H1 (cell line): Measurements from ENCODE around the gene ATG9B. TPM values are rescaled to one million over a fixed set of nuclear protein-coding genes. Genes with fewer than 3 reads are reported as not detected.

Experiments used
- CTCF ChIA-PET: fragments of 300-600 bp; sonication (Branson Sonifier 250); formaldehyde crosslinking; loops from one replicate; lab custom pipeline; 2021; ENCODE audit not compliant: partially characterized antibody; lab: Charles Lee
- POLR2A ChIA-PET: fragments of 300-600 bp; sonication (Branson Sonifier 250); formaldehyde crosslinking; loops from one replicate; lab custom pipeline; 2021; ENCODE audit warnings: inconsistent platforms; ENCODE audit not compliant: partially characterized antibody; lab: Charles Lee
- DNase-seq, 2 experiments: peaks; one replicate each; pipeline versions ENCODE4 v3.0.0 to v3.0.0-alpha.2; 2010 to 2022; ENCODE audit warnings: low spot score in 2 of 2, low read depth in 1 of 2, mixed read lengths in 1 of 2
- FAIRE-seq: peaks from 2 replicates; lab custom pipeline; 2011; peaks lifted over from hg19 to GRCh38; lab: Jason Lieb, UNC
- H2AFZ ChIP-seq: 2 replicates; pipeline ENCODE4 v1.8.1; 2012; ENCODE audit warnings: low read length, inconsistent platforms
- H2AK5ac ChIP-seq: 2 replicates; pipeline ENCODE4 v1.6.1; 2013; ENCODE audit warnings: low read depth, low read length
- H2BK120ac ChIP-seq: replicated peaks from 2 replicates; pipeline ENCODE3; 2013; ENCODE audit warnings: low read depth, low read length, inconsistent platforms
- H2BK12ac ChIP-seq: 2 replicates; pipeline ENCODE4 v1.6.1; 2013; ENCODE audit warnings: low read depth, low read length
- H2BK15ac ChIP-seq: 2 replicates; pipeline ENCODE4 v1.6.1; 2013; ENCODE audit warnings: low read length
- H2BK20ac ChIP-seq: 2 replicates; pipeline ENCODE4 v1.6.1; 2013; ENCODE audit warnings: low read length
- H2BK5ac ChIP-seq: 2 replicates; pipeline ENCODE4 v1.6.1; 2013; ENCODE audit warnings: low read depth, low read length
- H3K14ac ChIP-seq: 2 replicates; pipeline ENCODE4 v1.6.1; 2013; ENCODE audit warnings: inconsistent platforms; ENCODE audit not compliant: insufficient read length
- H3K18ac ChIP-seq: 2 replicates; pipeline ENCODE4 v1.6.1; 2013; ENCODE audit warnings: low read length; ENCODE audit errors: extremely low read depth
- H3K23ac ChIP-seq: 2 replicates; pipeline ENCODE4 v1.6.1; 2013; ENCODE audit warnings: inconsistent platforms; ENCODE audit not compliant: insufficient read length
- H3K23me2 ChIP-seq: 2 replicates; pipeline ENCODE4 v1.6.1; 2013; ENCODE audit warnings: low read depth, low read length
- H3K27ac ChIP-seq: 2 replicates; pipeline ENCODE4 v1.6.1; 2011; ENCODE audit warnings: low read depth, low read length, inconsistent platforms
- H3K27me3 ChIP-seq, 4 experiments: replicated peaks in 1 of 4; 1 replicate in 1 of 4; 2 replicates in 3 of 4; pipeline versions ENCODE4 v1.6.1 to v1.8.1; 2011 to 2013; ENCODE audit warnings: low read length in 3 of 4, mild to moderate bottlenecking in 3 of 4, inconsistent platforms in 2 of 4, mixed read lengths in 2 of 4, moderate library complexity in 1 of 4; ENCODE audit not compliant: control insufficient read depth in 3 of 4, insufficient read depth in 3 of 4; ENCODE audit errors: extremely low read depth in 1 of 4
- H3K36me3 ChIP-seq, 4 experiments: 2 replicates each; pipeline versions ENCODE4 v1.6.1 to v1.8.1; 2011 to 2013; ENCODE audit warnings: mild to moderate bottlenecking in 4 of 4, low read length in 3 of 4, moderate library complexity in 2 of 4, control low read depth in 1 of 4, inconsistent platforms in 1 of 4; ENCODE audit not compliant: insufficient read depth in 4 of 4, control insufficient read depth in 2 of 4
- H3K4ac ChIP-seq: replicated peaks from 2 replicates; pipeline ENCODE3; 2013; ENCODE audit warnings: low read length, low read depth, mixed read lengths, inconsistent platforms; ENCODE audit not compliant: insufficient read length
- H3K4me1 ChIP-seq, 4 experiments: replicated peaks in 1 of 4; 1 replicate in 1 of 4; 2 replicates in 3 of 4; pipeline versions ENCODE4 v1.6.1 to v1.8.1; 2011 to 2013; ENCODE audit warnings: low read length in 3 of 4, inconsistent platforms in 2 of 4, mixed read lengths in 1 of 4; ENCODE audit not compliant: insufficient read depth in 4 of 4, control insufficient read depth in 3 of 4
- H3K4me2 ChIP-seq, 2 experiments: 2 replicates each; pipeline versions ENCODE4 v1.6.1 to v1.8.1; 2011 to 2013; ENCODE audit warnings: low read depth in 2 of 2, low read length in 2 of 2, control low read depth in 1 of 2, inconsistent platforms in 1 of 2, mild to moderate bottlenecking in 1 of 2; ENCODE audit not compliant: insufficient read depth in 1 of 2
- H3K4me3 ChIP-seq, 4 experiments: fragments of 200-600, 300-600 bp in 1 of 4; sonication (generic), shearing (Covaris generic), sonication (Bioruptor Twin) in 1 of 4; 2 replicates each; pipeline versions ENCODE4 v1.5.1 to v1.8.1; 2011 to 2016; ENCODE audit warnings: low read length in 4 of 4, low read depth in 3 of 4, control low read depth in 2 of 4, inconsistent platforms in 2 of 4, mild to moderate bottlenecking in 2 of 4, mixed read lengths in 1 of 4, moderate library complexity in 1 of 4; ENCODE audit not compliant: insufficient read depth in 2 of 4; ENCODE audit errors: extremely low read depth in 1 of 4
- H3K56ac ChIP-seq: replicated peaks from 2 replicates; pipeline ENCODE3; 2013; ENCODE audit warnings: low read depth, mild to moderate bottlenecking, mixed read lengths, low read length, inconsistent platforms; ENCODE audit not compliant: insufficient read length
- H3K79me1 ChIP-seq: 2 replicates; pipeline ENCODE4 v1.6.1; 2013; ENCODE audit warnings: low read depth, low read length, control low read depth
- H3K79me2 ChIP-seq, 2 experiments: 2 replicates each; pipeline versions ENCODE4 v1.6.1 to v1.8.1; 2012 to 2013; ENCODE audit warnings: low read length in 2 of 2, mild to moderate bottlenecking in 2 of 2, inconsistent platforms in 1 of 2; ENCODE audit not compliant: insufficient read depth in 2 of 2, control insufficient read depth in 1 of 2
- H3K9ac ChIP-seq, 4 experiments: replicated peaks in 1 of 4; 1 replicate in 1 of 4; 2 replicates in 3 of 4; pipeline versions ENCODE4 v1.6.1 to v1.8.1; 2011 to 2013; ENCODE audit warnings: low read depth in 3 of 4, low read length in 3 of 4, control low read depth in 2 of 4, mild to moderate bottlenecking in 2 of 4, moderate library complexity in 2 of 4, inconsistent platforms in 1 of 4; ENCODE audit errors: extremely low read depth in 1 of 4
- H3K9me3 ChIP-seq, 2 experiments: 2 replicates each; pipeline versions ENCODE4 v1.6.1 to v1.8.1; 2012 to 2013; ENCODE audit warnings: mild to moderate bottlenecking in 2 of 2, moderate library complexity in 2 of 2, control low read depth in 1 of 2, inconsistent platforms in 1 of 2, low read depth in 1 of 2, low read length in 1 of 2, mixed read lengths in 1 of 2; ENCODE audit not compliant: insufficient read depth in 2 of 2
- H4K20me1 ChIP-seq, 2 experiments: replicated peaks in 1 of 2; 2 replicates each; pipeline versions ENCODE3 to v1.8.1; 2011 to 2013; ENCODE audit warnings: inconsistent platforms in 2 of 2, low read length in 2 of 2, mild to moderate bottlenecking in 1 of 2; ENCODE audit not compliant: insufficient read depth in 2 of 2, control insufficient read depth in 1 of 2
- H4K5ac ChIP-seq: 2 replicates; pipeline ENCODE4 v1.6.1; 2013; ENCODE audit warnings: low read length, low read depth, mixed read lengths, inconsistent platforms; ENCODE audit not compliant: insufficient read length
- H4K8ac ChIP-seq: 2 replicates; pipeline ENCODE4 v1.8.0; 2013; ENCODE audit warnings: mild to moderate bottlenecking, moderate library complexity, low read length, inconsistent platforms; ENCODE audit not compliant: insufficient read depth; ENCODE audit errors: extremely low read depth
- H4K91ac ChIP-seq: replicated peaks from 2 replicates; pipeline ENCODE3; 2013; ENCODE audit warnings: low read length, mixed read lengths, inconsistent platforms; ENCODE audit not compliant: insufficient read length
- BCL11A ChIP-seq, 2 experiments: IDR thresholded peaks; one replicate each; pipeline ENCODE4 v1.6.1; 2011; ENCODE audit warnings: low read depth in 2 of 2, low read length in 2 of 2, mild to moderate bottlenecking in 2 of 2
- CBX5 ChIP-seq: fragments of 300-800, 300-1000 bp; sonication (generic); IDR thresholded peaks from 2 replicates; pipeline ENCODE4 v1.7.1; 2016; ENCODE audit warnings: antibody characterized with exemption, low read length, low read depth
- CBX8 ChIP-seq: fragments of 300-800, 300-1000 bp; sonication (generic); IDR thresholded peaks from 2 replicates; pipeline ENCODE4 v1.7.1; 2016; ENCODE audit warnings: low read depth, low read length, borderline replicate concordance
- CREB1 ChIP-seq: IDR thresholded peaks from 2 replicates; pipeline ENCODE4 v1.6.1; 2012; ENCODE audit warnings: inconsistent platforms
- EP300 ChIP-seq, 2 experiments: IDR thresholded peaks; 1 replicate in 1 of 2; 2 replicates in 1 of 2; pipeline ENCODE4 v1.6.1; 2011 to 2012; ENCODE audit warnings: low read depth in 2 of 2, low read length in 2 of 2, mild to moderate bottlenecking in 2 of 2, borderline replicate concordance in 1 of 2, inconsistent platforms in 1 of 2, moderate library complexity in 1 of 2
- RFX5 ChIP-seq: IDR thresholded peaks from 2 replicates; pipeline ENCODE4 v1.6.1; 2011; ENCODE audit warnings: low read depth, low read length, improper control_type of control experiment, borderline replicate concordance
- TAF7 ChIP-seq: optimal IDR thresholded peaks from 2 replicates; pipeline ENCODE3; 2011; ENCODE audit warnings: low read depth, mild to moderate bottlenecking, inconsistent platforms, low read length, moderate library complexity, borderline replicate concordance
- whole genome bisulfite sequencing, 2 experiments: shearing (Covaris generic) in 1 of 2; methylation state at CpG; one replicate each; pipeline versions ENCODE4 v1.1.6 to v1.1.7; 2013 to 2015; ENCODE audit warnings: low lambda C conversion rate in 2 of 2, mixed read lengths in 2 of 2, inconsistent platforms in 1 of 2, low coverage in 1 of 2, missing lambda C conversion rate in 1 of 2; ENCODE audit not compliant: insufficient replicate concordance in 2 of 2, insufficient coverage in 1 of 2, insufficient read length in 1 of 2; ENCODE audit errors: extremely low coverage in 1 of 2, missing lambda C conversion rate in 1 of 2; 5-methylcytosine and 5-hydroxymethylcytosine counted together
- polyA plus RNA-seq, 7 experiments: library from polyadenylated mRNA; depleted of rRNA in 3 of 7; stranded (reverse) in 5 of 7; unstranded in 2 of 7; fragments of >200 nt in 5 of 7; fragments of 200-250 nt in 2 of 7; gene quantifications; 1 replicate in 5 of 7; 2 replicates in 1 of 7; 4 replicates in 1 of 7; pipeline versions ENCODE4 v1.2.1 to v1.2.3, GENCODE V29; 2011 to 2013; ENCODE audit warnings: missing spikeins in 2 of 7, mixed read lengths in 2 of 7
- total RNA-seq: library from RNA; stranded (reverse); fragmentation: NEBNext Ultra II Directional; extraction: Animal tissue kit (Norgen Biotek cat#: 25700); gene quantifications from 2 replicates; pipeline ENCODE4 v1.2.1, GENCODE V29; 2021
- TF ChIP-seq, protein P1 (sequence below): IDR thresholded peaks from 2 replicates; pipeline ENCODE4 v1.6.1; 2012; ENCODE audit warnings: inconsistent platforms

The ATG9B gene
- total and polyA plus RNA-seq, 2 of the 8 experiments (the other 6 are each of a cell fraction or from before 2014, with no cell fraction given) = 1.4 to 2.3 TPM

DNA sequence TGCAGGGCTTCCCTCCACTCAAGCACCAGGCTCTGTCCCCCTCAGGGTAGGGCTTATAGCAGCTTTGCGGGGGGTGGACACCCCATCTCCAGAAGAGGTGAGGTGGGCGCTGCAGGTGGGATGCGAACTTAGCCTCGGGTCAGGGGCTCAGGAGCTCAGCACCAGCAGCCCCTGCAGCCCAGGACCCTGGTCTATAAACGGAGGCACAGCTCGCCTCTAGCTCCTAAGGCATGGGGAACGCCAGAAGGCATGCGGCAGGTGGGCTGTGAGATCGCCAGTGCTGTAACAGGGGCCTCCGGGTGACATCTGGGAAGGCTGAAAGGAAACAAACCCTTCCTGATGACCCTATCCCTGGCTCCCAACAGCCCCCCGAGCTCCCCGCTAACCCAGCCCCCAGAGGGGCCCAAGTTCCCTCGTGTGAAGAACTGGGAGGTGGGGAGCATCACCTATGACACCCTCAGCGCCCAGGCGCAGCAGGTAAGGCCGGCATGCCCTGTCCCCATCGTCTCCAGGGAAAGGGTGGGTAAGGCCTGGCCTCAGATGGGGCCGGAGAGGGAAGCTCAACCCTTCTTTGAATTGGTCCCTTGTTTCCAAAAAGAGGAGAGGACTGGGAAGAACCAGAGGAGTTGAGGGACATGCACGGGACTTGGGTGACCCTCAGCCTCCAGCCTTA is 29.3 kb downstream of the ATG9B start:
- Histone ChIP-seq H3K27me3 (no peaks in the 10 kb centered on the region), H2BK120ac (no peak overlapping the region), H3K18ac (no peak overlapping the region), H3K14ac (no peak overlapping the region), H2AFZ (no peak overlapping the region), H2BK20ac (0 out of 2 replicates have a peak overlapping the region, but pooled peaks have one; percentile 18), H3K56ac (no peak overlapping the region), H4K91ac (peak overlapping the region; percentile 49), H4K20me1 (no peaks in the 10 kb centered on the region), H3K4ac (no peak overlapping the region), H3K79me1 (no peaks in the 10 kb centered on the region), H3K4me2 (no peak overlapping the region), H3K27ac (no peak overlapping the region), H4K8ac (no peak overlapping the region; the same call in 1 of the 2 replicates), H2AK5ac (no peak overlapping the region), H3K4me3 (no peak overlapping the region), H3K79me2 (no peaks in the 10 kb centered on the region), H3K9me3 (no peaks in the 10 kb centered on the region), H3K9ac (no peak overlapping the region), H3K4me1 (peaks cover 4 to 23% (median 13%) of the 10 kb centered on the region in 4 experiments), H4K5ac (no peak overlapping the region), H2BK15ac (0 out of 2 replicates have a peak overlapping the region, but pooled peaks have one; percentile 18), H3K36me3 (no peaks in the 10 kb centered on the region), H2BK5ac (peak overlapping the region; percentile 52; the same call in 1 of the 2 replicates), H3K23me2 (peaks cover 5% of the 10 kb centered on the region; the same call in 1 of the 2 replicates), H3K23ac (no peak overlapping the region), H2BK12ac (0 out of 2 replicates have a peak overlapping the region, but pooled peaks have one; percentile 43)
- WGBS, 2 experiments = 87% methylated on average over 18 of the region's 19 CpGs; no CpG with 5 or more reads in 1 of the 2 experiments
- TF ChIP-seq, protein P1, sequence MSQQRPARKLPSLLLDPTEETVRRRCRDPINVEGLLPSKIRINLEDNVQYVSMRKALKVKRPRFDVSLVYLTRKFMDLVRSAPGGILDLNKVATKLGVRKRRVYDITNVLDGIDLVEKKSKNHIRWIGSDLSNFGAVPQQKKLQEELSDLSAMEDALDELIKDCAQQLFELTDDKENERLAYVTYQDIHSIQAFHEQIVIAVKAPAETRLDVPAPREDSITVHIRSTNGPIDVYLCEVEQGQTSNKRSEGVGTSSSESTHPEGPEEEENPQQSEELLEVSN = 0 out of 2 replicates have a peak, but pooled peaks have one; percentile 14
- no peak for TF ChIP-seq EP300 (IDR thresholded peaks at IDR 0.05; ENCODE audit: borderline replicate concordance in 1 of 2, low read depth in 2 of 2, low read length in 2 of 2)
- TF ChIP-seq TAF7 = no peak
- no peak for TF ChIP-seq RFX5
- no peak for TF ChIP-seq CBX5
- TF ChIP-seq CREB1 = no peak
- no peak for TF ChIP-seq CBX8
- TF ChIP-seq BCL11A (IDR thresholded peaks at IDR 0.05; ENCODE audit: low read depth in 2 of 2, low read length in 2 of 2) = no peak
- no peak for FAIRE-seq
- ChIA-PET CTCF (interaction anchor here (0.6 to 7.6 kb wide), 13 partner anchors 9 to 236 kb away, joined by 3 to 142 read pairs (median 6); no protein-coding TSS in a partner anchor), POLR2A (interaction anchor here (0.6 to 2.0 kb wide), 5 partner anchors 11 to 24 kb away, joined by 3 to 9 read pairs (median 3); no protein-coding TSS in a partner anchor)
- no peak for DNase-seq
